B cell (primary cell): ENCODE measurements around the gene DEFB129. TPM values are rescaled to one million over a fixed set of nuclear protein-coding genes. Genes with fewer than 3 reads are reported as not detected.

ENCODE experiments used
- ATAC-seq: fragments of 200-7000 bp; cut with Tn5 transposase; one replicate; pipeline ENCODE4 v1.10.0; 2021; ENCODE audit warnings: low read depth, mild to moderate bottlenecking, moderate number of reproducible peaks, moderate library complexity
- CTCF ChIA-PET: fragments of 350-600 bp; sonication (Branson Sonifier 250); formaldehyde crosslinking; loops from one replicate; lab custom pipeline; 2021; ENCODE audit warnings: antibody characterized with exemption, inconsistent platforms; lab: Charles Lee
- POLR2A ChIA-PET: fragments of 350-600 bp; sonication (Branson Sonifier 250); formaldehyde crosslinking; loops from one replicate; lab custom pipeline; 2021; ENCODE audit warnings: antibody characterized with exemption; lab: Charles Lee
- DNase-seq: peaks from one replicate; pipeline ENCODE4 v3.0.0; 2013
- H2AFZ ChIP-seq: 2 replicates; pipeline ENCODE4 v1.6.1; 2012; ENCODE audit warnings: mild to moderate bottlenecking, low read depth, low read length; ENCODE audit not compliant: insufficient read depth, poor library complexity, severe bottlenecking
- H3K27ac ChIP-seq, 2 donors: 1 replicate in 1 of 2; 2 replicates in 1 of 2; pipeline ENCODE4 v1.5.1; 2012 to 2013; ENCODE audit warnings: low read length in 2 of 2, mild to moderate bottlenecking in 2 of 2, moderate library complexity in 1 of 2
- H3K27me3 ChIP-seq, 4 experiments: fragments of 200-600 bp in 1 of 4; sonication (generic) in 1 of 4; replicated peaks in 1 of 4; 1 replicate in 2 of 4; 2 replicates in 2 of 4; pipeline versions ENCODE4 v1.6.1 to v1.7.0; 2013 to 2016; ENCODE audit warnings: low read length in 3 of 4, mild to moderate bottlenecking in 2 of 4, mixed read lengths in 1 of 4, moderate library complexity in 1 of 4; ENCODE audit not compliant: insufficient read depth in 4 of 4, control insufficient read depth in 3 of 4; ENCODE audit errors: control extremely low read depth in 1 of 4
- H3K36me3 ChIP-seq, 2 experiments: replicated peaks in 1 of 2; 1 replicate in 1 of 2; 2 replicates in 1 of 2; pipeline versions ENCODE4 v1.6.1 to v1.7.1; 2013; ENCODE audit warnings: low read length in 1 of 2; ENCODE audit not compliant: insufficient read depth in 2 of 2, control insufficient read depth in 1 of 2; ENCODE audit errors: control extremely low read depth in 1 of 2, extremely low read depth in 1 of 2
- H3K4me1 ChIP-seq, 2 donors: fragments of 200-600 bp in 1 of 2; sonication (generic) in 1 of 2; 1 replicate in 1 of 2; 2 replicates in 1 of 2; pipeline versions ENCODE4 v1.5.1 to v1.6.1; 2013 to 2017; ENCODE audit warnings: low read length in 2 of 2; ENCODE audit not compliant: control insufficient read depth in 2 of 2, insufficient read depth in 2 of 2
- H3K4me2 ChIP-seq: replicated peaks from 2 replicates; pipeline ENCODE3; 2012; ENCODE audit warnings: mild to moderate bottlenecking, low read depth, low read length; ENCODE audit not compliant: poor library complexity, severe bottlenecking
- H3K4me3 ChIP-seq, 5 experiments: fragments of 200-600 bp in 1 of 5; sonication (generic) in 1 of 5; 1 replicate in 3 of 5; 2 replicates in 2 of 5; pipeline versions ENCODE4 v1.5.1 to v1.7.0; 2011 to 2016; ENCODE audit warnings: low read length in 4 of 5, mild to moderate bottlenecking in 4 of 5, low read depth in 2 of 5, control low read depth in 1 of 5, moderate library complexity in 1 of 5; ENCODE audit not compliant: insufficient read depth in 1 of 5; ENCODE audit errors: control extremely low read depth in 1 of 5, extremely low read depth in 1 of 5
- H3K79me2 ChIP-seq: fragments of 200-600 bp; sonication (generic); one replicate; pipeline ENCODE4 v1.6.0; 2016; ENCODE audit warnings: low read length; ENCODE audit not compliant: control insufficient read depth, insufficient read depth
- H3K9ac ChIP-seq: fragments of 200-600 bp; sonication (generic); 2 replicates; pipeline ENCODE4 v1.6.1; 2017; ENCODE audit warnings: mild to moderate bottlenecking, low read length, moderate library complexity
- H3K9me3 ChIP-seq, 3 donors: one replicate each; pipeline versions ENCODE4 v1.6.1 to v1.7.1; 2013; ENCODE audit warnings: low read length in 2 of 3; ENCODE audit not compliant: control insufficient read depth in 2 of 3, insufficient read depth in 1 of 3; ENCODE audit errors: control extremely low read depth in 1 of 3
- H4K20me1 ChIP-seq: 2 replicates; pipeline ENCODE4 v1.6.0; 2012; ENCODE audit warnings: mild to moderate bottlenecking, low read length; ENCODE audit not compliant: insufficient read depth, control insufficient read depth, poor library complexity, severe bottlenecking
- H3K27ac Mint-ChIP-seq: one replicate; pipeline ENCODE4 v1.8.0; 2021; ENCODE audit warnings: mixed read lengths
- H3K27me3 Mint-ChIP-seq: one replicate; pipeline ENCODE4 v1.8.0; 2021; ENCODE audit warnings: mixed read lengths
- H3K4me1 Mint-ChIP-seq: one replicate; pipeline ENCODE4 v1.8.0; 2021; ENCODE audit warnings: mixed read lengths
- H3K4me3 Mint-ChIP-seq: one replicate; pipeline ENCODE4 v1.8.0; 2021; ENCODE audit warnings: mixed read lengths
- H3K9me3 Mint-ChIP-seq: one replicate; pipeline ENCODE4 v1.8.0; 2022; ENCODE audit warnings: mixed read lengths; ENCODE audit not compliant: insufficient read depth
- CTCF ChIP-seq: fragments of 200-600 bp; IDR thresholded peaks from one replicate; pipeline ENCODE4 v1.8.0; 2022; ENCODE audit warnings: antibody characterized with exemption, mild to moderate bottlenecking
- EZH2 ChIP-seq: IDR thresholded peaks from 2 replicates; pipeline ENCODE4 v1.6.1; 2012; ENCODE audit warnings: borderline replicate concordance, low read depth, mild to moderate bottlenecking, moderate library complexity, low read length; ENCODE audit not compliant: insufficient read depth, poor library complexity, severe bottlenecking
- WGBS: methylation state at CpG from one replicate; pipeline ENCODE4 v1.1.5; 2013; ENCODE audit warnings: missing lambda C conversion rate; ENCODE audit not compliant: insufficient coverage; 5-methylcytosine and 5-hydroxymethylcytosine counted together
- intact Hi-C: fragments of 100-400 bp; cut with micrococcal nuclease; formaldehyde crosslinking; loops from one replicate; pipeline ENCODE4 v1.10.0; 2022
- polyA plus RNA-seq: library from polyadenylated mRNA; depleted of rRNA; stranded (reverse); fragments of >200 nt; gene quantifications from 2 replicates; pipeline ENCODE4 v1.2.3, GENCODE V29; 2012
- total RNA-seq, 2 donors: library from RNA; stranded (reverse); fragments of 120-200 nt in 1 of 2; gene quantifications; 1 replicate in 1 of 2; 2 replicates in 1 of 2; pipeline versions ENCODE4 v1.2.3 to v1.2.4, GENCODE V29; 2013 to 2022

The DEFB129 gene
- total and polyA plus RNA-seq, 2 donors (not counting 1 experiment from before 2014, with no cell fraction given), result not detected

- TF ChIP-seq EZH2 (no peak), CTCF (no peak)
- no peaks in the 10 kb centered on the region for H4K20me1 ChIP-seq
- Mint-ChIP-seq H3K4me1 (no peaks in the 10 kb centered on the region), H3K4me3 (no peak overlapping the region), H3K27ac (no peak overlapping the region), H3K27me3 (peaks cover 34% of the 10 kb centered on the region), H3K9me3 (no peaks in the 10 kb centered on the region)
- peaks cover 0 to 11% (median 5%) of the 10 kb centered on the region in 4 experiments for H3K27me3 ChIP-seq
- no peak overlapping the region for H3K4me3 ChIP-seq
- no peaks in the 10 kb centered on the region for H3K9me3 ChIP-seq
- ChIA-PET POLR2A (no interaction called here), CTCF (interaction anchor here (1.7 kb wide), 1 partner anchor 115 kb away, joined by 7 read pairs; no protein-coding TSS in a partner anchor)
- H2AFZ ChIP-seq, result no peak overlapping the region
- intact Hi-C loops, result no loop called here
- H3K36me3 ChIP-seq, result no peaks in the 10 kb centered on the region
- WGBS, result no CpG with 5 or more reads among the region's 1 CpG
- H3K4me1 ChIP-seq, result no peaks in the 10 kb centered on the region
- ATAC-seq (no peak), DNase-seq (no peak)
- H3K79me2 ChIP-seq, result no peaks in the 10 kb centered on the region
- H3K4me2 ChIP-seq, result no peak overlapping the region
- no peak overlapping the region for H3K27ac ChIP-seq
- no peak overlapping the region for H3K9ac ChIP-seq
These were observed 11.3 kb upstream of the DEFB129 start for GRCh38 chr20:215796-216195.

- H3K4me2 ChIP-seq, result no peak overlapping the region
- ATAC-seq (no peak), DNase-seq (no peak)
- TF ChIP-seq EZH2 (no peak), CTCF (no peak)
- no CpG with 5 or more reads among the region's 1 CpG for WGBS
- no peaks in the 10 kb centered on the region for H3K79me2 ChIP-seq
- H3K36me3 ChIP-seq, result no peaks in the 10 kb centered on the region
- no peak overlapping the region for H3K27ac Mint-ChIP-seq
- H4K20me1 ChIP-seq, result no peaks in the 10 kb centered on the region
- H3K4me3 ChIP-seq, result no peak overlapping the region
- no peak overlapping the region for H3K9ac ChIP-seq
- H3K4me1 ChIP-seq, result no peaks in the 10 kb centered on the region
- H3K27me3 ChIP-seq, result peaks cover 0 to 13% (median 5%) of the 10 kb centered on the region in 4 experiments
- ChIA-PET CTCF (interaction anchor here (0.6 to 2.4 kb wide), 3 partner anchors 10 to 549 kb away, joined by 3 to 6 read pairs (median 4); partner anchors contain the start of gene DEFB129), POLR2A (no interaction called here)
- no peaks in the 10 kb centered on the region for H3K9me3 Mint-ChIP-seq
- no peak overlapping the region for H3K27ac ChIP-seq
- H3K9me3 ChIP-seq, result no peaks in the 10 kb centered on the region
- H3K4me1 Mint-ChIP-seq, result no peaks in the 10 kb centered on the region
- H3K27me3 Mint-ChIP-seq, result peaks cover 45% of the 10 kb centered on the region
- no peak overlapping the region for H3K4me3 Mint-ChIP-seq
- intact Hi-C loops, result no loop called here
- no peak overlapping the region for H2AFZ ChIP-seq
These were observed 9.8 kb upstream of the DEFB129 start for GRCh38 chr20:217266-217665.
